Activated CD4-positive, alpha-beta T cell treated with anti-CD3 and anti-CD28 coated beads, Interleukin-2, amount 50 U/mL, for 48 hours (primary cell): Measurements from ENCODE around the gene ETNK1.

Experiments used
- DNase-seq, 2 experiments: peaks; one replicate each; pipeline ENCODE4 v3.0.0-alpha.2; 2020

ETNK1 gene

GRCh38 chr12:22635812-22636211 lies 10.8 kb downstream of the ETNK1 start:
- DNase-seq = no peak

GRCh38 chr12:22640851-22641250 lies 15.9 kb downstream of the ETNK1 start:
- no peak for DNase-seq

- no peak for DNase-seq
Measured at GRCh38 chr12:22641353-22642053, 16.5 kb downstream of the ETNK1 start.

DNA sequence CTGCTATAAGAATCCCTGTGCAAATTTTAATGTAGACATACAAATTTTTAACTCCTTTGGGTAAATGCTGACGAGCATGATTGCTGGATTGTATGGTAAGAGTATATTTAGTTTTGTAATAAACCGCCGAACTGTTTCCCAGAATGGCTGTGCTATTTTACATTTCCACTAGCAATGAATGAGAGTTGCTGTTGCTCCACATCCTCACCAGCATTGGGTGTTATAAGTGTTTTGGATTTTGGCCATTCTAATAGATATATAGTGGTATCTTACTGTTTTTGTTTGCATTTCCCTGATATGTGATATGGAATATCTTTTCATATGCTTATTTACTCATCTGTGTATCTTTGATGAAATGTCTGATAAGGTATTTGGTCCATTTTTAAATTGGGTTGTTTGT lies 23.7 kb downstream of the ETNK1 start:
- no peak for DNase-seq

GRCh38 chr12:22653075-22653474 lies 28.1 kb downstream of the ETNK1 start:
- no peak for DNase-seq

GRCh38 chr12:22653791-22654190 lies 28.8 kb downstream of the ETNK1 start:
- no peak for DNase-seq

- DNase-seq = no peak
Measured at GRCh38 chr12:22656376-22656775, 31.4 kb downstream of the ETNK1 start.

GRCh38 chr12:22656831-22657230 lies 31.9 kb downstream of the ETNK1 start:
- no peak for DNase-seq

DNA sequence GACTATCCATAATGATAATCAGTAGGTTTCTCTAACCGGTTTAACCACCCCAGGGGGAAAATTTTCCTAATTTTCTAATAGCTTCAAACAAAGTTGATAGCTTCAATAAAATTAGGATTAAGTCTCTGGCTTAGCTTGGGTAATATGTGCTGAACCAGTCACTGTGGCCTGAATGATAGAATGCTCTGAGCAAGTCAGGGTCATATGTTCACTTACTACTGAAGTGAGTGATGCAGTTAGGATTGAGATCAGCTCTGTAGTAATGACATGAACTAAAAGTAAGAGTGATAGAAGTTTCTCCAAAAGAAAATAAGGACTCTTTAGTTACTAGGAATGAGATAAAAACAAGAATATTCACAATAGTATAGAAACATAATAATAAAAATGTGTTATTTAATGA lies 32.6 kb downstream of the ETNK1 start:
- no peak for DNase-seq

- DNase-seq = peak in 1 of 2 experiments; percentile 14
Measured at GRCh38 chr12:22658214-22658613, 33.2 kb downstream of the ETNK1 start.

GRCh38 chr12:22662356-22662755 lies 37.4 kb downstream of the ETNK1 start:
- DNase-seq = no peak

DNA sequence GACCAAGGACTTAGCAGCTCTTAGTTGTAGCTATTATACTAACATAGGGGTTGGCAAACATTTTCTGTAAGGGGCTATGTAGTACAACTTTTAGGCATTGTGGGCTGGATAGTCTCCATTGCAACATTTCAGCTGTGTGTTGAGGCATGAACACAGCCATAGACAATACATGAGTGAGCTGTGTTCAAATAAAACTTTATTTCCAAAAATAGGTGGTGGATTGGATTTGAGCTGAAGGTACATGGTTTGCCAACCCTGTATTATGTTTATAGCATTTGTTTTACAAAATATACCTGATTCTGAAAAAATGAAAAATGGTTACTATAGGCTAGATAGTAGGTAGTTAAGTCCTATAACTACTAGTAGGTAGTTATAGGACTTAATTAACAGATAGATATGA lies 40.5 kb downstream of the ETNK1 start:
- DNase-seq = no peak

DNA sequence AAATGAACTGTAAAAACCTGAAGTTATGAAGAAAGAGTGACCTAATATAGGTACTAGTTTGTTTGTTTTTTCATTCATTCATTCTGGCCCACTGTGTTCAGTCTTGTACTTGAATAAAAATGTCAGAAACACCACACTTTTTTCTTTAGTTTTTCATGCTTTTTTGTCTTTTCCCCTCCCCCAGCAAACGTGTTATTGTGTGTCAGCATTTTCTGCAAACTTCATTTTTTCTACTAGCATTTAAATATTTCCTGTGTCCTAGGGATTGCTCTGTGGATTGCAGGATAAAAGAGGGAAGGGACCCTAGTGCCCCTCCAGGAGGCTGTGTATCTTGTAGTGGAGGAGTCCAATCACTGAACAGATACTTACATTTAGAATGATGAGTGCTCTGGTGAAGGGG lies 42.2 kb downstream of the ETNK1 start:
- DNase-seq = no peak

GRCh38 chr12:22668441-22668840 lies 43.5 kb downstream of the ETNK1 start:
- no peak for DNase-seq

DNA sequence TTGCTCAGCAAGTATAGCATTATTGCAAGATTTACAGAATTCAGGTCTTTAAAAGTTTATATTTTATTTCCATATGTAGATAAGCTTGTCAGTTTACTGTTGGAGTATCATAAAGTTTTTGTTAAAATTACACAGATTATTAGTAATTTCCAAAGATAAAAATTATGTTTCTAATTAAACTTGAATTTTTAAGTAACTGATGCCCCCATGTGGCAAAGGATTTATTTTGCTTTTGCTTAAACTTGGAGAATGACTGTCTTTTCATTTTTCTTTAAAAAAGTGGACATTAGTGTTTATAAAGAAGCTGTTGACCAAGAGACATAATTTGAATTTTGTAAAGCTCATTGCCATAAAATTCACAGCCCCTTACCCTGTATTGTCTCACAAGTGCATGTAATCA lies 45.8 kb downstream of the ETNK1 start:
- no peak for DNase-seq

DNA sequence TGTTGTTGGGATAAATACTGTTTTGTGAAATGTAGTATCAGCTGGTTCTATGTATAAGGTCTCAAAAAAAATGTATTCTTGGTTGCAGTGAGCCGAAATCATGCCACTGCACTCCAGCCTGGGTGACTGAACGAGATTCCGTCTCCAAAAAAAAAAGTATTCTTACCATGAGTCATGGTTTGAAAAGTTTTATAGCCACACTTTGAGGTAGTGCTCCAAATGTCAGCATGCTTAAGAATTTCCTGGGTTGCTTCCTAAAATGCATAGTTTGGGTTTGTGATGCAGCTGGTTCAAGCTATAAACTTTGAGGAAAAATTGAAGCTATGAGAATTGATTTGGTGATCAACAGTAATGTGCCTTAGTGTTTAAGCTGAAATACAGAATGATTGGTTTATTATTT lies 48.0 kb downstream of the ETNK1 start:
- DNase-seq = no peak

GRCh38 chr12:22677781-22678574 lies 53.0 kb downstream of the ETNK1 start:
- no peak for DNase-seq

DNA sequence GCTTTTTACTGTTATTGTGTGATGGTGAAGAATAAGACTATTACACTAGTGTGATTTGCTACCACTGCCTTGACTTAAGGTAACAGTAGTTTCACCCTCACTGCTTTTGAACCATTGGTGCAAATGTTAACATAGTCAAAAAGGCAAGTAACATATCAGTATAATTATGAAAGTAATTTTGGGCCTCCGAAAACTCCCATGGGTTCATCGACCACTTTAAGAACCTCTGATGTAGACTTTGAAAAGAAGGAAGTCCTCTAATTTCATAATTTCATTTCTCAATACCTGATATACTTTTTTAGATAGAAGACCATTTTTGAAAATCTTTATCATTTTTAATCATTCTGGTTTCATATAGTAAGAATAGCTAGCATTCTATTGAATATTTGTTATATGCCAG lies 57.7 kb downstream of the ETNK1 start:
- no peak for DNase-seq

DNA sequence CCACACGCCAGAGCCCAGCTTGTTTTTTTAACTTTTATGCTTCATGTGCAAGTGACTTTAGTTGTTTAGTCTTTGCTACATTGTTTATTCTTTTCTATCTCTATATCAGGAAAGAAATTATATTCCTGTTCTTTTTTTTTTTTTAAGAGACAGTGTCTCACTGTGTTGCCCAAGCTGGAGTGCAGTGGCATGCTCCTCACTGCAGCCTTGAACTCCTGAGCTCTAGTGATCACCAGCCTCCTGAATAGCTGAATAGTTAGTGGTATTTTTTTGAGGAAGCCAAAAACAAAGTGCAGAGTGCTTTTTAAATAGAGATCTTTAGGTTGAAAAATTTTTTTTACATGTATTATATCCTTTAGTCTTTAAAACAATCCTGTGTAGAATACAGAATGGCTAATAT lies 58.2 kb downstream of the ETNK1 start:
- no peak for DNase-seq

DNA sequence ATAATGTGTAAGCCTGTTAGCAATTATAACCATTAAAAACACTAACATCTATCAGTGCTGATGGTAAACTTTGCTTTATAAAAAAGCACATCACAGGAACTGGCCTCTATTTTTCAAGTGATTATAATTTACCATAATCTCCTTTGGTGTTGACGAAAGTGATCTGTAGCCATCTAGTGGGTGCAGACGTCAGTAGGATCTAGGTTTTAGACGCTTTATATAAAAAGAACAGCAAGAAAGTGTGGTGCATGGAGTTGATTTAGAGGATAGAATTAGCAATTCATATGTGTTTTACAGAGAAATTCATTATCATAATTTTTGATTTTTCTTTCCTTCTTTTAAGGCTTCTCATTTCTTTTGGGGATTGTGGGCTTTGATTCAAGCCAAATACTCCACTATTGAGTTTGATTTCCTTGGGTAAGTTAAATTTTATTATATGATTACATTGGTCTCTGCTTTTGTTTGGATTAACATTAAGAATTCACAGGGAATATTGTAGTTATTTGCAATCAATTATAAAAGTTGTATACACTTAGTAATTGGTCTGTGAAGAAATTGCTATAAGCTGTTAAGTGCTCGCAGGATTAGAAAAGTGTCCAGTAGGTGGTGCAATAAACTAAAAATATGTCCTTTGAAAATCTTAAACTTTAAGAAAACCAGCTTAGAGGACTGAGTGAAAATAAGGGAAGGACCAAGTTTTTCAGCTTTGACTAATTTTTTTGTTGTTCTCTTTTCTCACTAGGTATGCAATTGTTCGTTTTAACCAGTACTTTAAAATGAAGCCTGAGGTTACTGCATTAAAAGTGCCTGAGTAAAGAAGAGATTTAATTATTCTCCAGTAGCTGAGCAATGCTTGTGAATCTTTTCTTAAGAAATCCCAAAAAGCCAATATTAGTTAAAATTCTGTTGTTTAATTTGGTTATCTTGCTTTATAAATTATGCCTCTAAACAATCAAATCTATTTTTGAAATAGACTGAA lies 59.5 kb downstream of the ETNK1 start:
- no peak for DNase-seq

GRCh38 chr12:22686193-22686592 lies 61.2 kb downstream of the ETNK1 start:
- no peak for DNase-seq

GRCh38 chr12:22687361-22688076 lies 62.5 kb downstream of the ETNK1 start:
- no peak for DNase-seq

- DNase-seq = no peak
Measured at GRCh38 chr12:22689876-22690275, 64.9 kb downstream of the ETNK1 start.
